ENCODE results near the gene APOL6.

APOL6 gene

GRCh38 chr22:35717572-35717971 is 69.3 kb downstream of the APOL6 start, which contains the start of gene APOL5:
Gene APOL5, plus strand, starts transcription at chr22:35717872. Its CDS starts 0 bp downstream, at chr22:35717872.
- in situ Hi-C loops (cut with HindIII; ENCODE audit: low pct_ligation_motif_present, low sequenced_read_pairs) = no loop called here
- no peak for TF ChIP-seq CTCF (IDR thresholded peaks at IDR 0.05; ENCODE audit: low read depth, low read length, missing control alignments)
- Histone ChIP-seq H3K27ac (no peak within 1 kb of the TSS), H3K27me3 (replicated peaks) (no peaks in the 10 kb centered on the region), H3K36me3 (replicated peaks) (no peaks in the 10 kb centered on the region), H3K4me3 (ENCODE audit: low read depth, low read length) (no peak within 1 kb of the TSS)
- DNase-seq = no peak
